ENCODE data around the gene EXOC3L4.
"Not testable (repeated sequence)": the region's sequence is repeated elsewhere in the genome, so short reads cannot be mapped to it uniquely, and the experiment has no call there.

Gene EXOC3L4

DNA sequence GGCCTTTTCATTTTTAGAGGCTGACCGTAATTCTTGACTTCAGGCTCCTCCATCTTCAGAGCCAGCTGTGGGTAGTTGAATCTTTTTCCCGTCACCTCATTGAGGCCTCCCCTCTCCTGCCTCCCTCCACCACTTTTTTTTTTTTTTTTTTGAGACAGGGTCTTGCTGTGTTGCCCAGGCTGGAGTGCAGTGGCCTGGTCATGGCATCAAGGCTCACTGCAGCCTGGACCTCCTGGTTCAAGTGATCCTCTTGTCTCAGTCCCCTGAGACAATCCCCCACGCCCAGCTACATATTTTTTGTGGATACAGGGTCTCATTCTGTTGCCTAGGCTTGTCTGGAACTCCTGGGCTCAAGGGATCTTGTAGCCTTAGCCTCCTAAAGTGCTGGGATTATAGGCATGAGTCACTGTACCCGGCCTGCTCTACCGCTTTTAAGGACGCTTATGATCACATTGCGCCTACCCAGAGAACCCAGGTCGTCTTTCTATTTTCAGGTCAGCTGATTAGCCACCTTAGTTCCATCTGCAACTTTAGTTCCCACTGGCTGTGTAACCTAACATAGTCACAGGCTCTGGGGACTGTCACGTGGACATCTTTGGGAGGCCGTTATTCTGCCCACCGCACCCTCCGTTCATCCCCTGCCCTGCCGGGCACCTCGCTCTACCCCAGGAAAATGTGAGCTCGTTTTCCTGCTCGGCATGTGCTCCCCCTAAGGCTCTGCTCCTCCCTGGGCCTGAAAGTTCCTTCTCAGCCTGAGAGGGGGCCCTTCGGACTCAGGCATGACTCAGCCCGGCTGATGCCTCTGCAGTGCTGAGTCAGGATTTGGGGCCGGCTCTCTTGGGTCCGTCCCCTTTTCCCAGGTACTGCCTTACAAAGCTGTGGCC lies 42.1 kb downstream of the EXOC3L4 start:
- DNase-seq: no peak

DNA sequence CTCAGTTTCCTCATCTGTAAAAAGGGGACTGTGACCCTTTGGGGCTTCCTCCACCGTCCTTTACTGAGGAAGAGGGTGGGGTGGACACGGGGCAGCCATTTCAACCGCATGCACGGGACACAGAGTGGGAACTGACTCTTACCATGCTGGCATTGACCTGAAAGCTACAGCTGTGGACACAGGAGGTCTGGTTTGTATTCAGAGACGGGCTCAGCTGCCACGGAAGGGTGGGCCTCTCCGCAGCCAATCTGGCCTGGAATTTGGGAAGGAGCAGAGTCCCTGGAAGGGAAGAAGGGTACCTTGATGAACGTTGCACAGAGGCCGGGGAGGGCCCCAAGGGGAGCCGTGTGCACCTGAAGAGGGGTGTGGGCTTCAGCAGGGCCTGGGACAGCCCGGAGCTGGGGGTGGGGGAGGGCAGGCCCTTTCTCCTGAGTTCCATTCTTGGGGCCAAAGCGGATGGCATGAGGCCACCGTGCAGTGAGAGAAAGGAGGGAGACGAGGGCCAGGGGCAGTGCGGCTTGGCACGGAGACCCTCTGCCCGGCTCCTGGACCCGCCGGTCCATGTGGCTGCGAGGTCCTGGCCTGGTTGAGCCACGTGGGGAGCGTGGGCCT lies 43.3 kb downstream of the EXOC3L4 start:
- no peak for DNase-seq

DNA sequence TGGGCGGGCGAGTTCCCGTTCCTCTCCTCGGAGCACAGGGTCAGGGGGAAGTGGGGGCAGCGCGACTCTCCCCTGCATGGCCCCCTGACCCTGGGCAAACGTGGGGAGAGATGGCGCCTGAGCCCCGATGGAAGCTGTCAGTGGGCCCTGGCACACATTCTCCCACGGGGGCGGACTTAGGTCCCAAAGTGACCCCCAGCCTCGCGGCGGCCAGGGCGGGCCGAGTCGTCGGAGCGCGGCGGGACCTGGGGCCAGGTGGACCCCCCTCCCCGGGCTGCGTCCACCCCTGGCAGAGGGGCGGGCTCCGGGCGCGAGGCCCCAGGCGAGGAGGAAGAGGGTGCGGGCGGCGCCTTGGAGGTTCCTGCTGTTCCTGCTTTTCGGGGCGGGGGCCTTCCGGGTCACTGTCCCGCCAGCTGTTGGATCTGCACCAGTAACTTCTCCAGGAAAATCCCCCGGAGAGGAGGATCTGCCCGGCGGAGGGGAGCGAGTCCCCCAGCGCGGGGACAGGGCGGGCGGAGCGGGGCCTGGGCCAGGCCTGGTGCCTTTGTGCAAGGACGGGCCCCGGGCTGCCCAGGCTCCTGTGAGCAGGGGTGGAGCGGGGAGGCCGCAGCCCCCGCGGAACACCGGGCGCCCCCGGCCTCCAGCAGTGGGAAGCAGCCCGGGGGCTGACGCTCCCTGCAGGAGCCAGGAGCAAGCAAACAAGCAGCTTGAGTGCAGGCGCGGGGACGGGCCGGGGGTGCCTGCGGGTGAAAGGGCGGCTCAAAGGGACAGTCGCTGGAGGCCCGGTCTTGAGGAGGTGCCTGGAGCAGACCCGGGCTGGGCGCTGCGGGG lies 44.0 kb downstream of the EXOC3L4 start:
- DNase-seq: no peak

DNA sequence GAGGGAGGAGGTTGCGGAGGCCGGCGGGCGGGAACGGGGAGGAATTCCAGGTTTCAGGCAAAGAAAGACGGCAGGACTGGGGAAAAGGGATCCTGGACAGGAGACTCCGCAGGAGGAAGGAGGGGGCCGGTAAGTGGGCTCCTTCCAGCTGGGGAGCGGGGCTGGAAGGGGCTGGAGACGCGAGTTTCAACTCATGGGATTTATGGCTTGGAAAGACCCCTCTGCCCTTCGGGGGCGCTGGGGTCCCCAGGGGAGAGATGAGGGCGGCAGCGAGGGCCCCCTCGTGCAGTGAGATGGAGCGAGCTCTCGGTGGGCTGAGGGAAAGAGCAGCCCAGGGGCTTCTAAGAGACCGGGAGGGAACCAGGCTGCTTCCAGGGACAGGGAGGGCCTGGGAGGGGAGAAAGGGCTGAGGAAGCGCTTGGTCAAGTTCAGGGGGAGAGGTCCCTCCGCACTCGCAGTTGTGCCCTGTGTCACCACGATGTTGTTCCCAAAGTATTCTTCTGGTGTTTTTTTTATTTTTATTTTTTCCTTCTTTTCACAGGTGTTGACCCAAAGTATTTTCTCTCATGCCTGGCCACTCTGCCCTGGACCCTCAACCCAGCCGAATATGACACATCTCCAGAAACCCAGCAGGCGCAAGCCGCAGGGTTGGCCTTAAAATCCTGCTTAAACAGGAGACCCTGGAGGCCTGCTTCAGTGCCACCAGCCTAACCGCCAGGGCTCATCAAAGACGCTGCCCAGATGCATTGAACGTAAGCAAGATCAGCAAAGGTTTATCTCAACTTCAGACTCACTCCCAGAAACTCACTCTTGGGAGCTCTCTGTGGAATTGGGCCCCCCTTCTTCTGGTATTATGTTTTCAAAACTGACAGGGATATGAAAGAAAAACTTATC lies 44.9 kb downstream of the EXOC3L4 start:
- no peak for DNase-seq

DNA sequence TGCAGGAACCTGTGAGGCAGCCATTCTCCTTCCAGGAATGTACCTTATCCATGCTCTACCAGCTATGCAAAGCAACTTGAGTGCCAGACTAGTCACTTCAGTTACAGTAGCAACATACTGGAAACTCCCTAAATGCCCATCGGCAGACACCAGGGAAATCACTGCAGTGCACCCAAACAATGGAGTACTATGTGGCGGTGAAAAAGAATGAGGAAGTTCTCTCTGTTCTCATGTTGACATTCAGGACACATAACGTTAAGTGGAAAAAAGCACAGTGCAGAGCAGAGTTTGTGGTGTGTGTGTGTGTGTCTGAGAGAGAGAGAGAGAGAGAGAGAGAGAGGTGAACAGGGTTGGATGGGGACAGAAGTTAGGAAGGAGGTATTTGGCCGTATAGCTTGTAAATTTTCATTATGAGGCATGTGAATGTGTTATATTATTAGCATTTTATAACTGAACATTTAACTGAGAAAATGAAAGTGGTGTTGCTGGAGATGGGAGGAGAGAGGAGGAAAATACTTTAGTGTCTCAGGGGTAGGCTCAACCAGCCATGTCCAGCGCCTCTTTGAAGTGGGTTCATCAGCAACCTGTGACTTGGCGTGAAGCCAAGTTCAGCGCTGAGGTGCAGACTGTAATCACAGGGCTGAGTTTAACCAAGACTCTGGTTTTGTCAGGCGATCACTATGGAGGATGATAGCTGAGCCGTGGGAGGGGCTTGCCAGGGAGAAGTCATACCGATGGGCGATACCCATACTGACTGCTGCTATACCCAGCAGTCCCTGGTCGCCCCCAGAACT lies 46.0 kb downstream of the EXOC3L4 start:
- no peak for DNase-seq

DNA sequence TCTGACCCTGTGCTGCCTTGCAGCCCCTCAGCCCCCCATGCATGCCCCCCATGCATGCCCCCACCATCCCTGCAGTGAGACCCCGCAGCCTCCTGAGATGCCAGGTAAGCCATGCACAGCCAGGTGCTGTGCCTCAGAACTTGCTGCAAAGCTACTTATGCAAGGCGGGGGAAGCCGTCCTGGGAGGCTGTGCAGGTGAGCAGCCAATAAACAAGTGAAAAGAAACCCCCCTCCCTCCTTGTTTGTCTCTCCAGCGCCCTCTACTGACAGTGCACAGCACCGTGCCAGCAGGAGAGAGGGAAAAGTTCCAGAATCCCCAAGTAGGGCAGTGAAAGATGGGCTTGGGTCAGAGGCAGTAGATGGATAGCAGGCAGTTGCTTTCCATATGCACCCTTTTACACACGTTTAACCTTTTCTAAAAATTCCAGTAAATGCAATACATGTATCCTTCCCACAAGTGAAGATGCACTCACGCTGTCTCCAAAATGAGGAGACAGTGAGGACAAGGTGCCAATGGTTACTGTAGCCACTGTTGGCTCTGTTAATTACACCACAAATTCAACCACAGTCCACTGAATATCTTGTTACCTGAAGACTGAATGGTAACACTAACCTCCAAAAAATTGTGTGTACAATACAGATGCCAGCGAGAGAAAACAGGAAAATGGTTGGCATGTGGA lies 46.7 kb downstream of the EXOC3L4 start:
- no peak for DNase-seq

DNA sequence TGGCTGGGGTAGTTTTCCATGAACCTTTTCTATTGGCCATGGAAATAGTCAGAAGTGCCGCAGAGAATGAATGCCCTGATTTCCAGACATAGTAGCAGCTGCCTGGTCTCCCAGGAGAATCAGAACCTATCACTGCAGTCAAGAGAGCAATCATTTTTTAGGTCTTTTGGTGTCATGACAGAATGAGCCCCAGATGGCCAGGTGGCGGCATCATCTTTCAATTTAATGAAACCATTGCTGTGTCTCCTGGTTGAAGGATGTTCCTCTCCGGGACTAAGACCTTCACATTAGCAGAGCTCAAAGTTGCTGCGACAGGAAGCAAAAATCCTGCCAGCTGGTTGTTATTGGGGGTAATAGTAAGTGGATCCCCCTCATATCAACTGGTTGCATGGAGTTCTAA lies 47.5 kb downstream of the EXOC3L4 start:
- DNase-seq: no peak

DNA sequence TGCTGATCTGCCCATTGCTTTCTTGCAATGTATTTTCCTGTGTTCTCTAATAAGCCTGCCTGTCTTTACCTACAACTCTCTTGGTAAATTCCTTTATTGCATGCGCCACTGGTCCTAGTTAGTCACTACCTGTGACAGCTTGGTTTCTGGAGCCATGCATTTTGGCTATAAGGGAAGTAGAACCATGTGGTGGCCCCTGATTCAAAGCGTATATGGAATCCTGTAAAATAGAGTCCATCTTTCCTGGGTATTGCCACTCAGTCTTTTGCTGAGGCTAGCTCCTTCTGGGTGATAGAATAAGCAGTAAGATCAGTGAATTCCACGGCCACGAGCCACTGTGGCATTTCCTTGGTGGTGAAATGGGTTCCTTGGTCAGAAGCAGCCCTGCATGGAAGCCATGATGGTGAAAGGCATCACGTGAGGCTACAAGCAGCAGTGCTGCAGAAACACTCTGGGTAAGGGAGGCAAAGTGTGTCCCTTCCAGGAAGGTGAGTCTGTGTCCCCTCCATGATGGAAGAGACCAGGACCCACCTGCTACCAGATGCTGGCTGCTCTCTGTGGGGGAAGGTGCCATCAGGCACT lies 48.3 kb downstream of the EXOC3L4 start:
- DNase-seq: no peak

DNA sequence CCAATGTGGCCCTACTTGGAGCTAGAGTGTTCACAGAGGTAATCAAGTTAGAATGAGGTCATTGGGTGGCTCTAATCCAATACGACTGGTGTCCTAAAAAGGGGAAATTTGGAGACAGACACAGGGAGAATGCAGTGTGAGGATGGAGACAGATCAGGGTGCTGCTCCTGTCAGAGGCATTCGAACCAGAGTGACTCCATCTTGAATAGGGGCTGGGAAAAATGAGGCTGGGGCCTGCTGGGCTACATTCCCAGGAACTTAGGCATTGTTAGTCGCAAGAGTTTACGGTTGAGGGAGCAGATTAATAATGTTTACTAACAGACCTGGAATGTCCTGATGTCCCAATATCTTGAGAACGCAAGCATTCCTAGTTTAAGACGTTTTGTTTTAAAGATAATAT lies 49.0 kb downstream of the EXOC3L4 start:
- no peak for DNase-seq

DNA sequence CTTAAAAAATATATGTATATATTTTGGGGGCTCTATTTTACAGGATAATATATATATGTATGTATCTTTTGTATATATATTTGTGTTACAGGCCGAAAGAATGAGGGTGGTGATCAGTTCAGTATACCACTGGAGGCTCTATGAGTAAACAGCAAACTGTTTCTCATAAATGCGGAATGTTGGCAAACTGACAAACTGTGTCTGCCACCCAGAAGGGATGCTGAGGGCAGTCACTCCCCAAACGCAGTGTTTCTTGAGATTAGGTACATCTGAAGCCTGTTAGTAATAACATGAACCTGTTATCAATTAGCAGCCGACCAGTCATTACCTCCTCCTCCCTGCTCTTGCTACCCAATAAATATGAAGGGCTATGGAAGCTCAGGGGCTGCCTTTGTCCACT lies 49.6 kb downstream of the EXOC3L4 start:
- DNase-seq: no peak

DNA sequence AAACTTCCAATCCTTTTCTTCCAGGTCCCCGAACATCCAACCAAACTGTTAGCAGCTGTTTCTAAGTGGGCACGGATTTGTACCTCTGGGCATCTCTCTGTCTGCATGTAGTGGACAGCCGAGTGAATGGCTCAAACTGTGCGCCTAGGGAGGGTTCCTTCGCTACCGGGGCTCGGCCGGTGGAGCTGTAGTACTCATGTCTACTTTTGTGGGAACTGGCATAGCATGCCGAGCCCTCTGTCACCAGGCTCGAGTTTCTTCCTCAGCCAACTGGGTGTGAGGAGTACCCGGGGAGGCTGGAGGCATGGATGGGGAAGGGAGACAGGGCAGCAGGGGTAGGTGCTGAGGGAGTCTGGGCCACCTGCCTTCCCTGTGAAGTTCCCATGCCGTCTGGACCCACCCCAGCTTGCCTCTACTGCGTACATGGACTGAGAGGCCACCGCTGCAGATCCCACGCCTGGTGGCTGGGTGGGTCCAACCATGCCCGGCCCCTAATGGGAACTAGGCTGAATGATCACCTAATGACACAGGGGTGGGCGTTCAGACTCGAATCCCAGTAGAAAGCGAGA lies 51.7 kb downstream of the EXOC3L4 start:
- no peak for DNase-seq

DNA sequence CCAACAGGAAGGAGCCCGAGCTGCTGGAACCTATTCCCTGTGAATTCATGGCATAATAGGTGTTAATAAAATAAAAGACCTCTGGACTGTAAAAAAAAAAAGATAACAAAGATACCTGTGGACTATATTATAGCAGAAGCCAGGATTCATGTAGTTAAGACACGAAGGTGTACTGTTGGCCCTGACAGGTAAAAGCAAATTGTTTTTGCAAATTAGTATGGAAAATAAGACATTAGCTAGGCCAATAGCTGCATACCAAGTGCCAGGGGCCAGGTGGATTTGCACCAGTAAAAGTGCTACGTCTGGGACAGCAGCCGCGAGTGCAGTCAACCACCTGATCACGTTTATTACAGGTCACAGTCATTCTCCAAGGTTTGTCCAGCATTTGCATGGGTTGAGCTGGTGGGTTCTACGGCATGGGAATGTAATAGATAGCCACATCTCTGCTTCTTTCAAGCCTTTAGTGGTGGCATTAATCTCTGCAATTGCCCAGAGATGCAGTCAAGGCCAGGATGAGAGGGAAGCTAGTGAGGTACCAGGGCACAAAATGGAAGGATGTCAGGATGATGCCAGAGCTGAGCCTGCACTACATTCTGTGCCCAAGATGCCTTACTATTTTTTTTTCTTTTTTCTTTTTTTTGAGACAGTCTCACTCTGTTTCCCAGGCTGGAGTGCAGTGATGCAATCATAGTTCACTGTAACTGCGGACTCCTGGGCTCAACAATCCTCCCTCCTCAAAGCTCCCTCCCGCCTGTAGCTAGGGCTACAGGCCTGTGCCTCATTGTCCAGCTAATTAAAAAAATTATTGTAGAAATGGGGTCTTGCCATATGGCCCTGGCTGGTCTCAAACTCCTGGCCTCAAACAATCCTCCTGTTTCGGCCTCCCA lies 55.1 kb downstream of the EXOC3L4 start:
- DNase-seq: no peak

DNA sequence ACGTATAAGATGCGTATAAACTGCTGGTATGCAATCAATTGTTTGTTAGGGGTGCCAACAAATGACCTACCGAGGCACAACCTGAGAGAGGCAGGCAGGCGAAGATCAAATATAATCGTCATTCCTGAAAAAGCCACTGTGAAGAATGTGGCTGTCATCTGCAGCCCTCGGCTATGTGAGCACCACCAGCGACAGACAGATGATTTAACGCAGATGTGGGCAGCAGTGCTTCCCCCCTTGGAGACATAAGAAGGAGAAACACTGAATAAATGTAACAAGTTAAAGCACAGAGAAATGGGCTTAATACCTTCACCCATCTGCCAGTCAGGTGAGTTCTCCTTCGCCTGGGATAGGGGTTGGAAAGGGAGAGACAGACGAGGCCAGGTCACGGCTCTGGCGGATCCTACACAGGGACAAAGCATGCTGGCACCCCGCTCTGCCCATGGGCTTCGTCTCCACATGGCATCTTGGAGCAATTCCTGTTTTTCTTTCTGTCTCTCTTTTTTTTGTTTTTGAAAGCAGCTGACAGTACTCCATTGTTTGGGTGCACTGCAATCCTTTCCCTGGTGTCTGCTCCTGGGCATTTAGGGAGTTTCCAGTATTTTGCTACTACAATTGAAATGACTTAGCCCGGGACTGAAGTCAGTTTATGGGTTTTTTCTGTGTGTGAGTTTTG lies 56.9 kb downstream of the EXOC3L4 start:
- DNase-seq: no peak

DNA sequence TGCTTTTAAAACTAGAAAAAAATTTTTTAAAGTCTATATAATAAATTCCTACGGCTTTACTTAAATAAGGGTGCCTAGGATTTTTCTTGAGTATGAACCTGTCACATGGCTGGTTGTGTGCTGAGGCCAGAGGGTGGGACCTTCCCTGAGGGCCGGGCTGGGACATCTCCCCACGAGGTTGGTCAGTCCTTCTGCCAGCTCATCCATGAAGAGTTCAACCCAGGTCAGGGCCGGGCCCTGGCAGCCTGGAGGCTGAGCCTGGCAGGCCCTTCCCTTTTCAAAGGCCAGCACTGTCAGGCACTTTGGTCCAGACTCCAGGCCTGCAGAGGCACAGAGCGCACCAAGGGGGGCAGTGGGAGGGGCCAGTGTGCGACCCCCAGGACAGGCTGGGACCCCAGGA lies 60.5 kb downstream of the EXOC3L4 start:
- DNase-seq: no peak

DNA sequence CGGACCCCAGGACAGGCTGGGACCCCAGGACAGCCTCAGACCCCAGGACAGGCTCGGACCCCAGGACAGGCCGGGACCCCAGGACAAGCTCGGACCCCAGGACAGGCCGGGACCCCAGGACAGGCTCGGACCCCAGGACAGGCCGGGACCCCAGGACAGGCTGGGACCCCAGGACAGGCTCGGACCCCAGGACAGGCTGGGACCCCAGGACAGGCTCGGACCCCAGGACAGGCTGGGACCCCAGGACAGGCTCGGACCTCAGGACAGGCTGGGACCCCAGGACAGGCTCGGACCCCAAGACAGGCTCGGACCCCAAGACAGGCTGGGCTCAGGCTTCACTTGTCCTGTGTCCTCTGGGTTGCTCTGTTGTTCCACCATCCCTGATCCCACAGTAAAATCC lies 60.9 kb downstream of the EXOC3L4 start:
- not testable (repeated sequence) for DNase-seq

DNA sequence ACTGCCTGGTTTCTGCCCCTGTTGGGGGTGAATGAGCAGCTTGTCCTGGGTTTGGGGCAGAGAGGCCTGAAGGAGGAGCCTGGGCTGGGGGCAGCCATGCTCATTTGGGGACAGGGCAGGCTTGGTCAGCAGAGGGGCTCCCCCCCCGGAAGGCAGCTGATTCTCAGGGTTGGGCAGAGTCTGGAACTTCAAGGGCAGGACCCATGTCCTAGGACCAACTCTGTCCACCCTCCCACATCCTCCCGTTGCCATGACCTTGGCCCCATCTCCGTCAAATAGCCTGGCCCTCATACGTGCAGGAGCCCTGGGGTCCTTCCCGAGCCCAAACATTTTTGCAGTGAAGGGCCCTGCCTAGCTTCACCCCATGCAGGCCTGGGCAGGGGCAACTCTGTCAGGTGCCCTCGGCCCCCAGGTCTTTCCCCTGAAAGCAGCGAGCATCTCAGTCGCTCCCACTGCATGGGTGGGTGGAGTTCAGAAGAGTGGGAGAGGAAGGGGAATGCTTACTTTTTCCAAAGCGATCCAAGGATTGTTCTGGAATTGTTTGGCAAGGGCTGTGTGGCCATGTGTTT lies 61.4 kb downstream of the EXOC3L4 start:
- no peak for DNase-seq

DNA sequence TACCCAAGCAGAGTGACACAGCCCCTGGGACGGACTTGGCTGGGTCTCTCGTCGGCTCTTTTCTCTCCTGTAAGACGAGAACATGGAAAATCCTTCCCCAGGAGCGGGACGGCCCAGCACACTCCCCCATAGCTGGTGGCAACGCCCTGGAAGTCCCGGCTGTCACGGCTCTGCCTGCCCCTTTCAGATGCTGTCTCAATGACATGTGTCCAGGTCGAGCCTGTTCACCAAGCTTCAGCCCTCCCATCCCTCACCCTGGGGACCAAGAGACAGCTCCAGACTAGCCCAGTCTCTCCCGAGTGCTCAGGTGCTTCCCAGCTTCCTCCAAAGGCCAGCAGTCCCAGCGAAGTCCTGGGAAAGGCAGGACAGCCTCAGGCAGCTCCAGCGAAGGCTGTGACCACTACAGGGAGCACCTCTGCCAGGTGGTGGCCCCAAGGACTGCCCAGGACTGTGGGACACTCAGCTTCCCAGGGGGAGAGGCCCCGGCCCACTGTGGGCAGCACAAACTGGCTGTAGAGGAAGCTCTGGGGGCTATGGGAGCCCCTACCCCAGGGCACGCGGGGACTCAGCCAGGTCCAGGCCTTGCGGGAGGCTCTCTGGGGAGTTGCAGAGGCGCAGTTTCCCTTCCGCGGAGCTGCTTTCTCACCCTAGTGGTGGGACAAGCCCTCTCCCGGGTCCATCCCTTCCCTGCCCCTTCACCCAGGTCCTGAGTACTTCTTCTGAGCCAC lies 62.3 kb downstream of the EXOC3L4 start:
- no peak for DNase-seq

DNA sequence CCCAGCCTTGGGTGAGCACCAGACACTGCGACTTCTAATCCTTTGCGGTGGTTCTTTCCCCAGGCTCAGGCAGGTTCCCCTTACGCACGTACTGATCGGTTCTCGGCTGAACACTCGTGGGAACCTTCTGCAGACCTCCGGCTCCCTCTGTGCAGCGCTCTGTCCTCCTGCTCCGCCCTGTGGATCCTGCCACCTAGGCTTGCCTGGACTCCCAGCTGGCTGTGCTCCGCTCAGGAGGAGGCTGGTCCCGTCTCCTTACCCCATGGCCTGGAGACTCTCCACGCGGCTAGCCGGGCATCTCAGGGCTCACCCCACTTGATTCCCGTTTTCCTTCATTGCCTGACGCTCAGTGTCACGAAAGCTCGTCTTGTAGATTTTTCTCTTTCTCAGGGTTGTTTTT lies 63.4 kb downstream of the EXOC3L4 start:
- DNase-seq: no peak

Data from CD4-positive, alpha-beta T cell treated with Interferon gamma for 1 hour (primary cell).